ENCODE results near the gene HAUS8.
"Not testable (repeated sequence)": the region's sequence is repeated elsewhere in the genome, so short reads cannot be mapped to it uniquely, and the experiment has no call there.

Gene HAUS8

DNA sequence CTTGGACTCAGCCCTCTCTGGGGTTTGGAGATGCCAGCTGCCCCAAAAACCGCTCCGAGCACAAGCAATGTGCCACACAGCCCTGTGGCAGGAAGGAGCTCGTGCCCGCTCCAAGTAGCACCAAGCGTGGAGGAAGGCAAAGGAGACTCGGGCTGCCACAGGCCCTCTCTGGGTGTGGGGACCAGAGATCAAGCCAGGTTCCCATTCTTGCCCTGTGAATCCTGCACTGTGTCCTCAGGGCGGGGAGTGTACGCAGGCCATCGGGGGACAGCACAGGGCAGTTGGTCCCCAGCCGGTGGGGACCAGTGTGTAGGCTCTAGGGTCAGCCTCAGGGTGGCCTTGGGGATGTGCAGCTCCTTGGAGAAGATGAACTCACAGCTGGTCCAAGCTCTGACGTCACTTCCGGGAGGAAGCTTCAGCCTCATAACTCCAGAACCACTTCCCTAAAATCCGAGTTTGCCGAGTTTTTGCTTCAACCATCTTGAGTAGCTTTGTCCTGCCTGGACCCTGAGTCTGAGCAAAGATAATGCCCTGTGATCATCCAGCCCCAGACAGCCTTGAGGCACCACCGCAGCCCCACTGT is 39.3 kb downstream of the HAUS8 start:
- no peak for DNase-seq (ENCODE audit: low read depth in 2 of 2)

DNA sequence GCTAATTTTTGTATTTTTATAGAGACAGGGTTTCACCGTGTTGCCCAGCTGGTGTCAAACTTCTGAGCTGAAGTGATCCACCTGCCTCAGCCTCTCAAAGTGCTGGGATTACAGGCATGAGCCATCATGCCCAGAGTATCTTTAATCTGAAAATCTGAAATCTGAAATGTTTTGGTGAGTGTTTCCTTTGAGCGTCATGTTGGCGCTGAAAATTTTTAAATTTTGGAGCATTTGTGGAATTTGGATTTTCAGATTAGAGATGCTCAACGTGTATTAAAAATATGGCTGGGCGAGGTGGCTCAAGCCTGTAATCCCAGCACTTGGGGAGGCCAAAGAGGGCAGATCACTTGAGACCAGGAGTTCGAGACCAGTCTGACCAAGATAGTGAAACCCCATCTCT is 43.5 kb downstream of the HAUS8 start:
- no peak for DNase-seq (ENCODE audit: low read depth in 2 of 2)

DNA sequence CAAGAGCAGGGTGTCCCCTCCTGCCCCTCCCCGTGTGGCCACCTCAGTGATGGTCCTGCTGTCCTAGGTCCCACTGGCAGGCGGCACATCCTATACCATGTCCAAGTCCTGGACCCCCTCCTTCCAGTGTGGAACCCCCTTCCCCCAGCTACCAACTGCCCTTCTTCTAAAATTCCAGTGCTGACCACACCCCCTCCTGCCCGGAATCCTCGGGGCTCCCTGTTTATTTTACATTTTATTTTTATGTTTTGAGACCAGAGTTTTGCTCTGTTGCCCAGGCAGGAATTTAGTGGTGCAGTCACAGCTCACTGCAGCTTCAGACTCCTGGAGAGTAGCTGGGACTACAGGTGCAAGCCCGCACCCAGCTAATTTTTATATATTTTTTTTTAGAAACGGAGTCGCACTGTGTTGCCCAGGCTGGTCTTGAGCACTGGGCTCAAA is 47.7 kb downstream of the HAUS8 start:
- no peak for DNase-seq (ENCODE audit: low read depth in 2 of 2)

- DNase-seq (ENCODE audit: low read depth in 2 of 2) = no peak
Measured at GRCh38 chr19:17026706-17027534, 48.3 kb downstream of the HAUS8 start, which contains the start of gene CPAMD8. TSS of gene CPAMD8 (minus strand) at chr19:17026810. CDS start at chr19:17026642, 168 bp downstream.

GRCh38 chr19:17025991-17026658 is 49.1 kb downstream of the HAUS8 start:
- DNase-seq (ENCODE audit: low read depth in 2 of 2) = no peak

DNA sequence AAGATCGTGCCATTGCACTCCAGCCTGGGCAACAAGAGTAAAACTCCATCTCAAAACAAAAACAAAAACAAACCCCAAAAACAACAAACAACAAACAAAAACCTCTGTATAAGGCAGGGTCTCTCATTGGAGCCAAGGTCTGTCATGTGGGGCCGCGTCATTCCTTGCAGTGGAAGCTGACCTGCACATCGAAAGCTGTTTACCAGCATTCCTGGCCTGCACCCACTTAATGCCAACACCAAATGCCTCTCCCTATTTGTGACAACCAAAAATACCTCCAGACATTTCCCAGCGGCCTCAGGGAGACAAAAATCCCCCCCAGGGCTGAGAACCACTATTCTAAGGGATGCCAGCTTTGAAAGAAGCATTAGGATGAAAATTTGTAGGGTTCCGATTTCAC is 49.9 kb downstream of the HAUS8 start:
- DNase-seq (ENCODE audit: low read depth in 2 of 2) = no peak

GRCh38 chr19:17024941-17025340 is 50.3 kb downstream of the HAUS8 start:
- DNase-seq (ENCODE audit: low read depth in 2 of 2) = not testable (repeated sequence)

- DNase-seq (ENCODE audit: low read depth in 2 of 2) = no peak
Measured at GRCh38 chr19:17023805-17024204, 51.4 kb downstream of the HAUS8 start.

- DNase-seq (ENCODE audit: low read depth in 2 of 2) = no peak
Measured at GRCh38 chr19:17022738-17023137, 52.5 kb downstream of the HAUS8 start.

DNA sequence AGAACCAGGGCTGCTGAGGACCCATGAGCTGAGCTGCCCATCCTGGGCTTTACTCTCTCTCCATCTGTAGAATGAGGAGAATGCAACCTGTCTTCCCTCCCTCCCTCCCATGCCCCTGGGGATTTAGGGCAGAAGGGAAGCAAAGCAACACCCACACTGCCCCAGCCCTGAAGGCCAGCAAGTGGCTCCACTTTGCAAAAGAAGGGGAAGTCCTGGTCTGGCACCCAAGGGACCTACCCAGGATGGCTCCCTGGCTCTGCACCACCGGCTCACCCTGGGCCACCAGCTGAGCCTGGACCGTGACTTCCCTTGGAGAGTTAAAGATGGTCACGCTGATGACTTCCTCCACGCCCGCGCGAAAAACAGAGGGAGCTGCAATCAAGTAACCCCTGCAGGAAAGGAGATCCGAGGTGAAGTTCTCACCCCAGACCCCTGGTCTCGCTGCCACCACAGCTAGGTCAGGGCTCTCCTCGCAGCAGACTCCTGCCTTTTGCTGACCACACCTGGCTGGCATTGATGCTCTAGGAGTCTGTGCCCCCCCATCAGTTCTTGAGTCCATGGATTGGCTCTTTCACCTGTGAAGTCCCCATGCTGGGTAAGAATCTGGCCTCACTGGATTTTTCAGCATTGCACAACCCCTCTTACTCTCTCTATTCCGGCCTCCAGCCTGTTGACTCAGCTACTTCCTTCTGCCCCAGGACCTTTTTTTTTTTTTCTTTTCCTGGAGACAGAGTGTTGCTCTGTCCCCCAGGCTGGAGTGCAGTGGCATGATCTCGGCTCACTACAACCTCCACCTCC is 53.3 kb downstream of the HAUS8 start:
- DNase-seq (ENCODE audit: low read depth in 2 of 2) = no peak

DNA sequence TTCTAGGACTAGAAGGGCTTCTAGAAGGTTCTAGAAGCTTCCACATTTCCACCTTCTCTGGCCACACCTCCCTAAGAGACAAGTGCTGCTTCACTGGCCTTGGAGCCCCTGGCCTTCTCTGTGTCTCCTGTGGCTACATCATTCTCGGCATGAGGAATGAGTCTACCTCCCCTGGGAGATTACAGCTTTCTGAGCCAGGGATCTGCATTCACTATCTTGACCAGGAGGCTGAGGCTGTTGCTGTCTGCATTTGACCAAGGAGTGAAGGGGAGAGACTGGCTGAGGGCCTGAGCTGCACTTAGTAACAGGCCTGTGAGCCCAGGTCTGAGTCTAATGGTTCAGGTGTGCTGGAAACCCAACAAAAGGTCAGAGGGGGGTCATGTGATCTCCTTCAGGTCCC is 53.9 kb downstream of the HAUS8 start:
- no peak for DNase-seq (ENCODE audit: low read depth in 2 of 2)

GRCh38 chr19:17020823-17021222 is 54.4 kb downstream of the HAUS8 start:
- no peak for DNase-seq (ENCODE audit: low read depth in 2 of 2)

DNA sequence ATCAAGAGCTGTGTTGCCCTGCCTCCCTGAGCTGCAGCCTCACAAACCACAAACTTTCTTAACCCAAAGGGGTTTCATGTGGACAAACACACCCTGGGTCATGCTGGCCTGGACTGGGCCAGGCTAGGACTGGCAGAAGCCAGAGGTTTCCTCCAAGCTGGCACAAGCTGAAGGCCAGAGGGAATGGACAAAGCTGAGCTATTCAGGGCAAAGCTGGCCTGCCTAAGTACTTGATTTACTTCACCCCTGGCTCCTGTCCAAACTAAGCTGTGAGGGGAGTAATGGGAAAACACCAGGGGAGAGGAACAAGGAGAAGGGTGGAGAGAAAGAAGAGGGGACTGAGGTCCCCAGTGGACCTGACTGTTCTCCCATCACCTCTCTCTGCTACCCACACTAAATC is 54.9 kb downstream of the HAUS8 start:
- no peak for DNase-seq (ENCODE audit: low read depth in 2 of 2)

- not testable (repeated sequence) for DNase-seq (ENCODE audit: low read depth in 2 of 2)
Measured at GRCh38 chr19:17014212-17014861, 60.9 kb downstream of the HAUS8 start.

- DNase-seq (ENCODE audit: low read depth in 2 of 2) = no peak
Measured at GRCh38 chr19:17011485-17011884, 63.8 kb downstream of the HAUS8 start.

- no peak for DNase-seq (ENCODE audit: low read depth in 2 of 2)
Measured at GRCh38 chr19:17006579-17006978, 68.7 kb downstream of the HAUS8 start.

DNA sequence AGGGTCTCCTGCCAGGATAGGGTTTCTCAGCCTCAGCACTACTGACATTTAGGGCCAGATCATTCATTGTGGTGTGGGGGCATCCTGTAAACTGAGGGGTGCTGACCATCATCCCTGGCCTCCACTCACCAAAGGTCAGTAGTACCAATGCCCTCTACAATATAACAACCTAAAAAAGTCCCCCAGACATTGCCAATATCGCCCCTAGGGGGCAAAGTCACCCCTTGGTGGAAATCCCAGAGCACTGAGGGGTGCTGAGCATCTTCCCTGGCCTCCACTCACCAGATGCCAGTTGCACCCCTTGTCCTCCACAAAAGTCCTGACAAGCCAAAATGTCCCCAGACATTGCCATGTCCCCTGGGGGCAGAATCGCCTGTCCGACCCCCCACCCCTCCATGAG is 70.3 kb downstream of the HAUS8 start:
- no peak for DNase-seq (ENCODE audit: low read depth in 2 of 2)

GRCh38 chr19:17004386-17004785 is 70.9 kb downstream of the HAUS8 start:
- DNase-seq (ENCODE audit: low read depth in 2 of 2) = no peak

GRCh38 chr19:17002455-17002854 is 72.8 kb downstream of the HAUS8 start:
- DNase-seq (ENCODE audit: low read depth in 2 of 2) = no peak

DNA sequence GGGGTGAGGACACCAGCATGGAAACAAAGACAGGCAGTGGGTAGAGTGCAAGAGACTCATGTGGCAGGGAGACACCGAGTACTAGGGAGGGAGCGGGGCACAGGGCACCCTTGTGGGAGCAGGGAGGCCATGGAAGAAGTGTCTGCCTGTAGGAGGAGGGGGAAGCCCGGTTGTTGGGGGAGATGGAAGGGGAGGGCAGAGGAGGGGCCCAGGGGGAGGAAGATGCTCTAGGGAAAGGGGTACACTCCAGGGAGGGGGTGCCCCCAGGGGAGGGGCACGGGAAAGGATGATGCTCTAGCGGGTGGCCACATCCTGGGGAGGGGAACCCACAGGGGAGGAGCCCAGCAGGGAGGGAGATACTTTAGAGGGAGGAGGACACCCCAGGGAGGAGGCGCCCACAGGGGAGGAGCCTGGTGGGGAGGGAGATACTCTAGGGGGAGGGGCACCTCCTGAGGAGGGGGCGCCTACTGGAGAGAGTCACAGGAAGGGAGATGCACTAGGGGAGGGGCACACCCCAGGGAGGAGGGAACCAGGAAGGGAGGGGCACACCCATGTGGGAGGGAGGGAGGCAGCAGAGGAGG is 73.6 kb downstream of the HAUS8 start:
- DNase-seq (ENCODE audit: low read depth in 2 of 2) = peak; percentile 11 to 61

Data from stimulated activated CD8-positive, alpha-beta memory T cell treated with anti-CD3 and anti-CD28 coated beads, Interleukin-2, amount 100 ng/mL, for 1 hour (primary cell).